ENCODE data around the gene TTC3. TPM values are rescaled to one million over a fixed set of nuclear protein-coding genes. Genes with fewer than 3 reads are reported as not detected.

Gene TTC3
- total and polyA plus RNA-seq, 2 of the 13 experiments (the other 11 are each of a cell fraction or from before 2014, with no cell fraction given): 55.7 to 108 TPM

DNA sequence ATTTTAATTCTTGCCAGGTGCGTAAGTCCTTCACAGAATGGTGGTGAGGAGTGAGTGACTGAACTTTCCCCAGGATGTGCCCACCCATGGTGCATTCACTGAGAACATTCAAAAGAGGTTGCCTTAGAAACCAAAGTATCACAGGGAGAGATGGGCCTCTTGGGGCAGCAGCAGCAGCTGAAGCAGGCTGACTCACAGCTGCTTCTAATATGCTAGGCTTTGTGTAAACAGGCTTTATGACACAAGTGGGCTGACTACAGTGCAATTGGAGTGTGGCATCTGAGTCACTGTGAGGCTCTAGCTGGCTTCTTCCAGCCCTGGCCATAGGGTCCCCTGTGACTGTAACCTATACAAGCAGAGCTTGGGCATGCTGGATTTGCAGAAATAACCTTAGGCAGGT, 12.8 kb upstream of the TTC3 start (continued):
- TF ChIP-seq MATR3 (CRISPR knock-in tag; IDR thresholded peaks at IDR 0.05) (no peak), U2AF2 (IDR thresholded peaks at IDR 0.05; ENCODE audit: low read depth, low read length) (no peak), NPAS2 (CRISPR knock-in tag; IDR thresholded peaks at IDR 0.05; ENCODE audit: borderline replicate concordance) (no peak), PHF5A (CRISPR knock-in tag; IDR thresholded peaks at IDR 0.05; ENCODE audit: low read depth, unreplicated experiment) (no peak), ZNF761 (CRISPR knock-in tag; conservative IDR thresholded peaks at IDR 0.05) (no peak), HDAC2 (CRISPR knock-in tag; IDR thresholded peaks at IDR 0.05) (peak; percentile 52; the same call in 1 of the 2 replicates), SOX6 (IDR thresholded peaks at IDR 0.05) (no peak), SOX6 (CRISPR knock-in tag; IDR thresholded peaks at IDR 0.05) (peak; percentile 34; the same call in 1 of the 2 replicates), ELF4 (CRISPR knock-in tag; IDR thresholded peaks at IDR 0.05; ENCODE audit: borderline replicate concordance) (no peak), NCOA2 (CRISPR knock-in tag; IDR thresholded peaks at IDR 0.05) (no peak), MAFG (CRISPR knock-in tag; IDR thresholded peaks at IDR 0.05) (no peak), ZNF20 (CRISPR knock-in tag; IDR thresholded peaks at IDR 0.05) (no peak)
- TF ChIP-seq, protein P1, sequence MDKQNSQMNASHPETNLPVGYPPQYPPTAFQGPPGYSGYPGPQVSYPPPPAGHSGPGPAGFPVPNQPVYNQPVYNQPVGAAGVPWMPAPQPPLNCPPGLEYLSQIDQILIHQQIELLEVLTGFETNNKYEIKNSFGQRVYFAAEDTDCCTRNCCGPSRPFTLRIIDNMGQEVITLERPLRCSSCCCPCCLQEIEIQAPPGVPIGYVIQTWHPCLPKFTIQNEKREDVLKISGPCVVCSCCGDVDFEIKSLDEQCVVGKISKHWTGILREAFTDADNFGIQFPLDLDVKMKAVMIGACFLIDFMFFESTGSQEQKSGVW (CRISPR knock-in tag; IDR thresholded peaks at IDR 0.05; ENCODE audit: borderline replicate concordance): no peak
- TF ChIP-seq, protein P2, sequence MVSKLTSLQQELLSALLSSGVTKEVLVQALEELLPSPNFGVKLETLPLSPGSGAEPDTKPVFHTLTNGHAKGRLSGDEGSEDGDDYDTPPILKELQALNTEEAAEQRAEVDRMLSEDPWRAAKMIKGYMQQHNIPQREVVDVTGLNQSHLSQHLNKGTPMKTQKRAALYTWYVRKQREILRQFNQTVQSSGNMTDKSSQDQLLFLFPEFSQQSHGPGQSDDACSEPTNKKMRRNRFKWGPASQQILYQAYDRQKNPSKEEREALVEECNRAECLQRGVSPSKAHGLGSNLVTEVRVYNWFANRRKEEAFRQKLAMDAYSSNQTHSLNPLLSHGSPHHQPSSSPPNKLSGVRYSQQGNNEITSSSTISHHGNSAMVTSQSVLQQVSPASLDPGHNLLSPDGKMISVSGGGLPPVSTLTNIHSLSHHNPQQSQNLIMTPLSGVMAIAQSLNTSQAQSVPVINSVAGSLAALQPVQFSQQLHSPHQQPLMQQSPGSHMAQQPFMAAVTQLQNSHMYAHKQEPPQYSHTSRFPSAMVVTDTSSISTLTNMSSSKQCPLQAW (CRISPR knock-in tag; IDR thresholded peaks at IDR 0.05): no peak
- TF ChIP-seq, protein P3, sequence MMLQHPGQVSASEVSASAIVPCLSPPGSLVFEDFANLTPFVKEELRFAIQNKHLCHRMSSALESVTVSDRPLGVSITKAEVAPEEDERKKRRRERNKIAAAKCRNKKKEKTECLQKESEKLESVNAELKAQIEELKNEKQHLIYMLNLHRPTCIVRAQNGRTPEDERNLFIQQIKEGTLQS (CRISPR knock-in tag; IDR thresholded peaks at IDR 0.05): peak; percentile 50; the same call in 1 of the 2 replicates
- TF ChIP-seq, protein P4, sequence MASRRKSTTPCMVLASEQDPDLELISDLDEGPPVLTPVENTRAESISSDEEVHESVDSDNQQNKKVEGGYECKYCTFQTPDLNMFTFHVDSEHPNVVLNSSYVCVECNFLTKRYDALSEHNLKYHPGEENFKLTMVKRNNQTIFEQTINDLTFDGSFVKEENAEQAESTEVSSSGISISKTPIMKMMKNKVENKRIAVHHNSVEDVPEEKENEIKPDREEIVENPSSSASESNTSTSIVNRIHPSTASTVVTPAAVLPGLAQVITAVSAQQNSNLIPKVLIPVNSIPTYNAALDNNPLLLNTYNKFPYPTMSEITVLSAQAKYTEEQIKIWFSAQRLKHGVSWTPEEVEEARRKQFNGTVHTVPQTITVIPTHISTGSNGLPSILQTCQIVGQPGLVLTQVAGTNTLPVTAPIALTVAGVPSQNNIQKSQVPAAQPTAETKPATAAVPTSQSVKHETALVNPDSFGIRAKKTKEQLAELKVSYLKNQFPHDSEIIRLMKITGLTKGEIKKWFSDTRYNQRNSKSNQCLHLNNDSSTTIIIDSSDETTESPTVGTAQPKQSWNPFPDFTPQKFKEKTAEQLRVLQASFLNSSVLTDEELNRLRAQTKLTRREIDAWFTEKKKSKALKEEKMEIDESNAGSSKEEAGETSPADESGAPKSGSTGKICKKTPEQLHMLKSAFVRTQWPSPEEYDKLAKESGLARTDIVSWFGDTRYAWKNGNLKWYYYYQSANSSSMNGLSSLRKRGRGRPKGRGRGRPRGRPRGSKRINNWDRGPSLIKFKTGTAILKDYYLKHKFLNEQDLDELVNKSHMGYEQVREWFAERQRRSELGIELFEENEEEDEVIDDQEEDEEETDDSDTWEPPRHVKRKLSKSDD (CRISPR knock-in tag; IDR thresholded peaks at IDR 0.05; ENCODE audit: low read depth): no peak
- TF ChIP-seq, protein P5, sequence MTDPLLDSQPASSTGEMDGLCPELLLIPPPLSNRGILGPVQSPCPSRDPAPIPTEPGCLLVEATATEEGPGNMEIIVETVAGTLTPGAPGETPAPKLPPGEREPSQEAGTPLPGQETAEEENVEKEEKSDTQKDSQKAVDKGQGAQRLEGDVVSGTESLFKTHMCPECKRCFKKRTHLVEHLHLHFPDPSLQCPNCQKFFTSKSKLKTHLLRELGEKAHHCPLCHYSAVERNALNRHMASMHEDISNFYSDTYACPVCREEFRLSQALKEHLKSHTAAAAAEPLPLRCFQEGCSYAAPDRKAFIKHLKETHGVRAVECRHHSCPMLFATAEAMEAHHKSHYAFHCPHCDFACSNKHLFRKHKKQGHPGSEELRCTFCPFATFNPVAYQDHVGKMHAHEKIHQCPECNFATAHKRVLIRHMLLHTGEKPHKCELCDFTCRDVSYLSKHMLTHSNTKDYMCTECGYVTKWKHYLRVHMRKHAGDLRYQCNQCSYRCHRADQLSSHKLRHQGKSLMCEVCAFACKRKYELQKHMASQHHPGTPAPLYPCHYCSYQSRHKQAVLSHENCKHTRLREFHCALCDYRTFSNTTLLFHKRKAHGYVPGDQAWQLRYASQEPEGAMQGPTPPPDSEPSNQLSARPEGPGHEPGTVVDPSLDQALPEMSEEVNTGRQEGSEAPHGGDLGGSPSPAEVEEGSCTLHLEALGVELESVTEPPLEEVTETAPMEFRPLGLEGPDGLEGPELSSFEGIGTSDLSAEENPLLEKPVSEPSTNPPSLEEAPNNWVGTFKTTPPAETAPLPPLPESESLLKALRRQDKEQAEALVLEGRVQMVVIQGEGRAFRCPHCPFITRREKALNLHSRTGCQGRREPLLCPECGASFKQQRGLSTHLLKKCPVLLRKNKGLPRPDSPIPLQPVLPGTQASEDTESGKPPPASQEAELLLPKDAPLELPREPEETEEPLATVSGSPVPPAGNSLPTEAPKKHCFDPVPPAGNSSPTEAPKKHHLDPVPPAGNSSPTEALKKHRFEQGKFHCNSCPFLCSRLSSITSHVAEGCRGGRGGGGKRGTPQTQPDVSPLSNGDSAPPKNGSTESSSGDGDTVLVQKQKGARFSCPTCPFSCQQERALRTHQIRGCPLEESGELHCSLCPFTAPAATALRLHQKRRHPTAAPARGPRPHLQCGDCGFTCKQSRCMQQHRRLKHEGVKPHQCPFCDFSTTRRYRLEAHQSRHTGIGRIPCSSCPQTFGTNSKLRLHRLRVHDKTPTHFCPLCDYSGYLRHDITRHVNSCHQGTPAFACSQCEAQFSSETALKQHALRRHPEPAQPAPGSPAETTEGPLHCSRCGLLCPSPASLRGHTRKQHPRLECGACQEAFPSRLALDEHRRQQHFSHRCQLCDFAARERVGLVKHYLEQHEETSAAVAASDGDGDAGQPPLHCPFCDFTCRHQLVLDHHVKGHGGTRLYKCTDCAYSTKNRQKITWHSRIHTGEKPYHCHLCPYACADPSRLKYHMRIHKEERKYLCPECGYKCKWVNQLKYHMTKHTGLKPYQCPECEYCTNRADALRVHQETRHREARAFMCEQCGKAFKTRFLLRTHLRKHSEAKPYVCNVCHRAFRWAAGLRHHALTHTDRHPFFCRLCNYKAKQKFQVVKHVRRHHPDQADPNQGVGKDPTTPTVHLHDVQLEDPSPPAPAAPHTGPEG (CRISPR knock-in tag; IDR thresholded peaks at IDR 0.05): no peak

Data from HepG2 (cell line).